IMR-90 (cell line): ENCODE results near the gene DLGAP3. TPM values are rescaled to one million over a fixed set of nuclear protein-coding genes. Genes with fewer than 3 reads are reported as not detected.

ENCODE experiments used
- ATAC-seq: fragments of 200-7000 bp; cut with Tn5 transposase; 2 replicates; pipeline ENCODE4 v1.9.1; 2020; ENCODE audit warnings: low read depth, mild to moderate bottlenecking, moderate library complexity
- BruUV-seq: library from RNA; stranded (reverse); fragments of 400-500 nt; replicated peaks from 2 replicates; lab custom pipeline; 2021; lab: Mats Ljungman, UMichigan
- CTCF ChIA-PET: fragments of 300-600 bp; formaldehyde crosslinking; extraction: SDS; loops from one replicate; lab custom pipeline; 2021; ENCODE audit warnings: antibody characterized with exemption; lab: Yijun Ruan, JAX
- POLR2A ChIA-PET: fragments of 300-600 bp; sonication (Branson Sonifier 250); formaldehyde crosslinking; loops from one replicate; lab custom pipeline; 2022; ENCODE audit warnings: antibody characterized with exemption; ENCODE audit not compliant: unreplicated experiment; lab: Charles Lee
- DNase-seq: peaks from one replicate; pipeline ENCODE4 v3.0.0; 2013
- H2AFZ ChIP-seq: replicated peaks from 2 replicates; pipeline ENCODE3; 2013; ENCODE audit warnings: low read length, mild to moderate bottlenecking; ENCODE audit not compliant: poor library complexity
- H2AK5ac ChIP-seq: 2 replicates; pipeline ENCODE4 v1.6.1; 2013; ENCODE audit warnings: low read depth, low read length, inconsistent platforms
- H2AK9ac ChIP-seq: replicated peaks from 2 replicates; pipeline ENCODE3; 2013; ENCODE audit warnings: mild to moderate bottlenecking, low read depth, low read length, moderate library complexity; ENCODE audit not compliant: poor library complexity
- H2BK120ac ChIP-seq: 2 replicates; pipeline ENCODE4 v1.6.1; 2013; ENCODE audit warnings: low read depth, low read length, inconsistent platforms
- H2BK15ac ChIP-seq: 3 replicates; pipeline ENCODE4 v1.6.1; 2013; ENCODE audit warnings: low read depth, low read length, inconsistent platforms
- H2BK20ac ChIP-seq: 2 replicates; pipeline ENCODE4 v1.6.1; 2013; ENCODE audit warnings: low read depth, mild to moderate bottlenecking, inconsistent platforms, low read length, moderate library complexity
- H2BK5ac ChIP-seq: 2 replicates; pipeline ENCODE4 v1.6.1; 2013; ENCODE audit warnings: mild to moderate bottlenecking, low read depth, low read length, inconsistent platforms; ENCODE audit not compliant: poor library complexity, severe bottlenecking
- H3K14ac ChIP-seq: replicated peaks from 2 replicates; pipeline ENCODE4 v1.6.1; 2013; ENCODE audit warnings: low read depth, low read length, inconsistent platforms
- H3K18ac ChIP-seq: 2 replicates; pipeline ENCODE4 v1.6.1; 2013; ENCODE audit warnings: low read depth, low read length, control low read depth
- H3K23ac ChIP-seq: 2 replicates; pipeline ENCODE4 v1.6.1; 2013; ENCODE audit warnings: low read depth, low read length, inconsistent platforms
- H3K27ac ChIP-seq: 2 replicates; pipeline ENCODE4 v1.5.1; 2013; ENCODE audit warnings: mild to moderate bottlenecking, control low read depth, low read length; ENCODE audit not compliant: insufficient read depth
- H3K27me3 ChIP-seq: 2 replicates; pipeline ENCODE4 v1.6.1; 2013; ENCODE audit warnings: low read length; ENCODE audit not compliant: control insufficient read depth, insufficient read depth
- H3K36me3 ChIP-seq: 2 replicates; pipeline ENCODE4 v1.6.1; 2013; ENCODE audit warnings: low read length, mixed read lengths; ENCODE audit not compliant: control insufficient read depth, insufficient read depth
- H3K4ac ChIP-seq: 2 replicates; pipeline ENCODE4 v1.6.1; 2013; ENCODE audit warnings: low read depth, low read length, inconsistent platforms
- H3K4me1 ChIP-seq: 2 replicates; pipeline ENCODE4 v1.6.1; 2013; ENCODE audit warnings: low read length, mixed read lengths; ENCODE audit not compliant: control insufficient read depth, insufficient read depth
- H3K4me2 ChIP-seq: 2 replicates; pipeline ENCODE4 v1.6.1; 2013; ENCODE audit warnings: low read depth, mild to moderate bottlenecking, control low read depth, low read length, moderate library complexity
- H3K4me3 ChIP-seq: 2 replicates; pipeline ENCODE4 v1.5.1; 2013; ENCODE audit warnings: low read depth, mild to moderate bottlenecking, control low read depth, low read length, moderate library complexity; ENCODE audit not compliant: insufficient read depth
- H3K56ac ChIP-seq: 2 replicates; pipeline ENCODE4 v1.6.1; 2013; ENCODE audit warnings: low read length, inconsistent platforms; ENCODE audit not compliant: insufficient read depth; ENCODE audit errors: extremely low read depth
- H3K79me1 ChIP-seq, 2 experiments: 2 replicates each; pipeline ENCODE4 v1.6.1; 2013; ENCODE audit warnings: low read length in 2 of 2, inconsistent platforms in 1 of 2, low read depth in 1 of 2
- H3K9ac ChIP-seq: 2 replicates; pipeline ENCODE4 v1.6.1; 2013; ENCODE audit warnings: low read depth, low read length, control low read depth
- H3K9me1 ChIP-seq: 2 replicates; pipeline ENCODE4 v1.6.1; 2013; ENCODE audit warnings: low read length, inconsistent platforms; ENCODE audit not compliant: insufficient read depth
- H3K9me3 ChIP-seq: 2 replicates; pipeline ENCODE4 v1.6.1; 2013; ENCODE audit warnings: low read length; ENCODE audit not compliant: control insufficient read depth, insufficient read depth
- H4K20me1 ChIP-seq: 2 replicates; pipeline ENCODE4 v1.6.1; 2013; ENCODE audit warnings: low read length, inconsistent platforms; ENCODE audit not compliant: insufficient read depth
- H4K5ac ChIP-seq: 2 replicates; pipeline ENCODE4 v1.6.1; 2013; ENCODE audit warnings: mild to moderate bottlenecking, low read depth, low read length, control low read depth
- H4K8ac ChIP-seq, 2 experiments: 2 replicates each; pipeline ENCODE4 v1.6.1; 2013; ENCODE audit warnings: low read depth in 2 of 2, low read length in 2 of 2, control low read depth in 1 of 2, inconsistent platforms in 1 of 2
- H4K91ac ChIP-seq: 2 replicates; pipeline ENCODE4 v1.6.1; 2013; ENCODE audit warnings: low read depth, low read length, inconsistent platforms; ENCODE audit not compliant: insufficient read depth
- USF2 ChIP-seq: fragments of 150-350 bp; IDR thresholded peaks from 2 replicates; pipeline ENCODE4 v1.6.1; 2017; ENCODE audit warnings: mild to moderate bottlenecking, antibody characterized with exemption, low read length, low read depth
- WGBS, 2 experiments: methylation state at CpG; one replicate each; pipeline versions ENCODE4 v1.1.5 to v1.1.7; 2013; ENCODE audit warnings: missing lambda C conversion rate in 2 of 2; ENCODE audit not compliant: insufficient read length in 1 of 2; ENCODE audit errors: extremely low coverage in 2 of 2; 5-methylcytosine and 5-hydroxymethylcytosine counted together
- dilution Hi-C: fragments of 300-500 bp; cut with HindIII; formaldehyde crosslinking; loops from one replicate; pipeline ENCODE4 v1.14.3; 2018; ENCODE audit warnings: low sequenced_read_pairs; ENCODE audit not compliant: unreplicated experiment
- in situ Hi-C: fragments of 300-500 bp; cut with MboI; formaldehyde crosslinking; loops from 3 replicates; pipeline ENCODE4 v1.14.3; 2019; ENCODE audit warnings: low sequenced_read_pairs, inconsistent platforms, mixed read lengths
- intact Hi-C: fragments of 100-400 bp; cut with micrococcal nuclease; formaldehyde crosslinking; loops from 2 replicates; pipeline ENCODE4 v1.10.0; 2022
- polyA plus RNA-seq, 3 experiments: library from polyadenylated mRNA; depleted of rRNA; stranded (reverse); fragments of >200 nt; gene quantifications; 2 replicates each; pipeline ENCODE4 v1.2.3, GENCODE V29; 2012; ENCODE audit warnings: low replicate concordance in 1 of 3
- total RNA-seq: library from RNA; depleted of rRNA; stranded (reverse); fragments of >200 nt; gene quantifications from 2 replicates; pipeline ENCODE4 v1.2.3, GENCODE V29; 2012

The DLGAP3 gene
- total and polyA plus RNA-seq, 2 of the 4 experiments (the other 2 are of a cell fraction): 0.02 TPM; not detected in 1

- H3K9me3 ChIP-seq: no peaks in the 10 kb centered on the region
- ChIA-PET POLR2A (no interaction called here), CTCF (no interaction called here)
- intact Hi-C loops: no loop called here
- H3K36me3 ChIP-seq: peaks cover 2% of the 10 kb centered on the region; the same call in 1 of the 2 replicates
- H2BK20ac ChIP-seq: no peak overlapping the region
- no peak overlapping the region for H4K8ac ChIP-seq
- H3K79me1 ChIP-seq: no peaks in the 10 kb centered on the region
- no peak overlapping the region for H3K27ac ChIP-seq
- H3K18ac ChIP-seq: no peak overlapping the region
- dilution Hi-C loops: no loop called here
- in situ Hi-C loops: no loop called here
- H3K4ac ChIP-seq: no peak overlapping the region
- no peak overlapping the region for H3K9ac ChIP-seq
- H4K20me1 ChIP-seq: no peaks in the 10 kb centered on the region
- H3K4me2 ChIP-seq: no peak overlapping the region
- no peak overlapping the region for H2AFZ ChIP-seq
- H3K9me1 ChIP-seq: no peaks in the 10 kb centered on the region
- no peak for DNase-seq
- no peak overlapping the region for H3K56ac ChIP-seq
- BruUV-seq: no TSS peak
- H4K91ac ChIP-seq: no peak overlapping the region
- no peak overlapping the region for H3K14ac ChIP-seq
- H2BK120ac ChIP-seq: no peak overlapping the region
- no peak overlapping the region for H2BK5ac ChIP-seq
- H3K4me1 ChIP-seq: no peaks in the 10 kb centered on the region
- ATAC-seq: no peak
- H2BK15ac ChIP-seq: no peak overlapping the region
- H3K23ac ChIP-seq: no peak overlapping the region
- H2AK5ac ChIP-seq: no peak overlapping the region
- H4K5ac ChIP-seq: no peak overlapping the region
- TF ChIP-seq USF2: no peak
- no CpG with 5 or more reads among the region's 8 CpGs for WGBS, 2 experiments
- no peak overlapping the region for H2AK9ac ChIP-seq
- H3K27me3 ChIP-seq: no peaks in the 10 kb centered on the region
- no peak overlapping the region for H3K4me3 ChIP-seq
These were observed 45.2 kb upstream of the DLGAP3 start for GRCh38 chr1:34974626-34975025.
